DOHH2 (cell line): ENCODE data around the gene PARM1.

ENCODE experiments used
- CTCF ChIP-seq: fragments of 200-600 bp; sonication (generic); IDR thresholded peaks from one replicate; pipeline ENCODE4 v1.5.1; 2014; ENCODE audit warnings: antibody characterized with exemption, mild to moderate bottlenecking, low read depth, low read length; ENCODE audit not compliant: poor library complexity, severe bottlenecking
- EZH2phosphoT487 ChIP-seq: fragments of 200-600 bp; sonication (generic); IDR thresholded peaks from 2 replicates; pipeline ENCODE4 v1.6.1; 2017; ENCODE audit warnings: borderline replicate concordance, mild to moderate bottlenecking, antibody characterized with exemption, low read length, moderate library complexity, mixed read lengths

DNA sequence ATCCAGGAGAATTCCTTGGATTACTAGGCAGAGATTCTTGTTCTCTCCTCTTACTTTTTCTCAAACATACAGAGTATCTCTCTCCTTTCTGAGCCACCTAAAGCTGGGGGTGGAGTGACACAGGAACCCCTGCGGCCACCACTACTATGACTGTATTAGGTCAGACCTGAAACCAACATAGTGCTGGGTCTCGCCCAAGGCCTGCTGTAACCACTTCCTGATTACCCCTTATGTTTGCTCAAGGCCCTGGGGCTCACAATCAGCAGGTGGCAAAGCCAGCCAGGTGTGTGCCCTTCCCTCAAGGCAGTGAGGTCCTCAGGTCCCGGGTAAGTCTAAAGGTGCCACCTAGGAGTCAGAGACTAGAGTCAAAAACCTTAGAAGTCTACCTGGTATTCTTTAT lies 166.4 kb downstream of the PARM1 start:
- no peak for TF ChIP-seq CTCF
- TF ChIP-seq EZH2phosphoT487: no peak
